Transverse colon (tissue), 3 donors: ENCODE measurements around the gene IL36B.

Experiments used
- CTCF ChIP-seq, 5 experiments: fragments of 200-600 bp in 3 of 5; fragments of 450-650 bp in 2 of 5; sonication (generic) in 3 of 5; IDR thresholded peaks; 1 replicate in 2 of 5; 2 replicates in 3 of 5; pipeline ENCODE4 v1.5.1; 2016 to 2017; ENCODE audit warnings: antibody characterized with exemption in 5 of 5, inconsistent platforms in 3 of 5, mild to moderate bottlenecking in 2 of 5, moderate library complexity in 1 of 5
- POLR2A ChIP-seq: fragments of 450-650 bp; IDR thresholded peaks from one replicate; pipeline ENCODE4 v1.6.1; 2016; ENCODE audit warnings: antibody characterized with exemption, mild to moderate bottlenecking, moderate library complexity

GRCh38 chr2:113058998-113059960 is 6.6 kb upstream of the IL36B start, which contains the start of gene IL36RN:
- TF ChIP-seq CTCF (IDR thresholded peaks at IDR 0.05) = no peak
- no peak for TF ChIP-seq POLR2A
